Stimulated activated CD8-positive, alpha-beta memory T cell treated with anti-CD3 and anti-CD28 coated beads, Interleukin-2, amount 100 ng/mL, for 1 hour (primary cell): ENCODE measurements around the gene ZNF598.
A peak's percentile ranks its signal among the peaks of the same experiment; 100 is the strongest.
"Not testable (repeated sequence)": the region's sequence is repeated elsewhere in the genome, so short reads cannot be mapped to it uniquely, and the experiment has no call there.

Experiments used
- DNase-seq, 2 donors: peaks; one replicate each; pipeline ENCODE4 v3.0.0-alpha.2; 2020; ENCODE audit warnings: low read depth in 2 of 2

Gene ZNF598

DNA sequence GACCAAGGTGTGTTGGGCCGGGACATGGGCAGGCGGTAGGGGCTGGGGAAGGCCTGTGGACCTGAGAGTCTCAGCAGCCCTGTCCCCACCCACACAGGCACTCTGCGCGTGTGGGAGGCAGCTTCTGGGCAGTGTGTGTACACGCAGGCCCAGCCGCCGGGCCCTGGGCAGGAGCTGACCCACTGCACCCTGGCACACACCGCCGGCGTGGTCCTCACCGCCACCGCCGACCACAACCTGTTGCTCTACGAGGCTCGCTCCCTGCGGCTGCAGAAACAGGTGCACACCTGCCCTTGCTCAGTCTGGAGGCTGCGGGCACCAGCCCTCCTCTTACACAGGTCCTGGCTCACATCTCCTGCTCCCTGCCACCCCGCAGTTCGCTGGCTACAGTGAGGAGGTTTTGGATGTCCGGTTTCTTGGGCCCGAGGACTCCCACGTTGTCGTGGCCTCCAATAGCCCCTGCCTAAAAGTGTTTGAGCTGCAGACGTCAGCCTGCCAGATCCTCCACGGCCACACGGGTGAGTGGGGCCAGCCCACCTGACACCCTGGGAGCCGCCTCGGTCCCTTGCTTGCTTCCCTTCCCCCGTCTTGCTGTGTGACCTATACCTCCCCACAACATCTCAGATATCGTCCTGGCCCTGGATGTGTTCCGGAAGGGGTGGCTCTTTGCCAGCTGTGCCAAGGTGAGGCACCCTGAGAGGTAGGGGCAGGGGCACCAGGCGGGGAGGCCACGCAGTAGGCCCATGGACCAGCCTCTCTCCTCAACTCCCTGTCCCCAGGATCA, 34.0 kb downstream of the ZNF598 start:
- no peak for DNase-seq

DNA sequence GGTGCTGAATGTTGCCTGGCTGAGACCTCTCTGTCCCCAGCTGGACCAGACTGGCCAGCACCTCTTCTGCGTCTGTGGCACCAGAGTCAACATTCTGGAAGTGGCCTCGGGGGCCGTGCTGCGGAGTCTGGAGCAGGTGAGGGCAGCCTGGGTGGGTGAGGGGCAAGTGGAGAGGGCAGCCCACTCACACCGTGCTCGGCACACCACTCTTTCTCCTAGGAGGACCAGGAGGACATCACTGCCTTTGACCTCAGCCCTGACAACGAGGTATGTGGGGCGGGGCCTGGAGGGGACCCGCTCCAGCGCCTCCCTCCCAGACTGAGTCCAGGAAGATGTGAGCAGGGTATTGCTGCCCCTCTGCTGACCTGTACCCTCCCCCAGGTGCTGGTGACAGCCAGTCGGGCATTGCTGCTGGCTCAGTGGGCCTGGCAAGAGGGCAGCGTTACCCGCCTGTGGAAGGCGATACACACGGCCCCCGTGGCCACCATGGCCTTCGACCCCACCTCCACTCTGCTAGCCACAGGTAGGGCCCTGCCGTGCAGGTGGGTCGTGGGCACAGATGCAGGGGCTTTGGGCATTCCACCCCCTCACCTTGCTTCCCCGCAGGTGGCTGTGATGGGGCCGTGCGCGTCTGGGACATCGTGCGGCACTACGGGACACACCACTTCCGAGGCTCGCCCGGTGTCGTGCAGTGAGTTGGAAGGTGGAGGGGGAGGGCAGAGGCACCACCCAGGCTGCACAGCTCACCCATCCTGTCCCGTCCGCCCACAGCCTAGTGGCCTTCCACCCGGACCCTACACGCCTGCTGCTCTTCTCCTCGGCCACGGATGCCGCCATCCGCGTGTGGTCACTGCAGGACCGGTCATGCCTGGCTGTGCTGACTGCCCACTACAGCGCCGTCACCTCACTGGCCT, 35.2 kb downstream of the ZNF598 start:
- no peak for DNase-seq

DNA sequence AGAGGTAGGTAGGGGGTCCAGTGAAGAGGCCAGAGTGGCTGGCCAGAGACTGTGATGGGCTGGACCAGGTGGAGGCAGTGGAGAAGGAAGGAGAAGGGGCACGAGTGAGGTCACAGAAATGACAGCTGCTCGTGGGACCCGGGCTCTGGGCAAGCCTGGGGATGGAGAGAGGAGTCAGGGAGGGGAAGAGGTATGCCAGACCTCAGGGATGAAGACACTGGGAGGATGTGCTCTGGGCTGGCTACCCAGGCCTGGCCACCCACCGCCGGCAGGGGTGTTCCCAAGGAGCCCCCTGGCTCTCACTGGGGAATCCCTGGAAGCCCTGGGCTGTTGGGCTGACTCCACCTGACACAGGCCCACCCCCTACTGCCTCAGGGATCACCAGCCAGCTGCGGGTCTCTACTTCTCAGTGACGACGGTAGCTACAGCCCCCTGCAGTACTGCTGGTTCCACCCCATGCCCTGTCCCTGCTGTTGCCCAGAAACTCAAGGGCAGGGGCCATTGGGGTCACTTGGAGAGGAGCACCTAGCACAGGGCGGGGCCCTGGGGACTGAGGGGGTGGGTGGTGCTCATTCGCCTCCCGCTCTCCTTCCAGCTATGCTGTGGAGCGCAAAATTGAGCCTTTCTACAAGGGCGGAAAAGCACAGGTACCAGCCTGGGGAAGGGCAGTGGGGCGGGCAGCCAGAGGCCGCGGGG, 36.0 kb downstream of the ZNF598 start:
- no peak for DNase-seq

DNA sequence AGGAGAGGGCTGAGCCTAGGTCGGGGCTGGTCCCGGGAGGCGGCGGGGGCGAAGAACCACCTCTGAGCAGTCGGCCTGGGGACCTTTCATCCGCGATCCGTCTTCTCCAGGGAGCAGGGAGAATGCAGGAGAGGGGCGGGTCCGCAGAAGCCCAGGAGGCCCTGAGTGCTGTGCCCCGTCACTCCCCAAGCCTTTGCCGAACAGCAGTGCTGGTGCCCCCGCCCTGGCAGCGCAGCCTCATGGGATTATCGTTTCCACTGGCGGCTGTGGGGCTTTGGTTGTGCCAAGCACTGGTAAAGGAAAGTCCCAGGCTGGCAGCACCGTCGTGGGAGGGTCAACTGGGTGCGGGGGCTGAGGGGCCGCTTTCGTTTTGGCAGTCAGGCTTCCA, 37.1 kb downstream of the ZNF598 start:
- DNase-seq = no peak

DNA sequence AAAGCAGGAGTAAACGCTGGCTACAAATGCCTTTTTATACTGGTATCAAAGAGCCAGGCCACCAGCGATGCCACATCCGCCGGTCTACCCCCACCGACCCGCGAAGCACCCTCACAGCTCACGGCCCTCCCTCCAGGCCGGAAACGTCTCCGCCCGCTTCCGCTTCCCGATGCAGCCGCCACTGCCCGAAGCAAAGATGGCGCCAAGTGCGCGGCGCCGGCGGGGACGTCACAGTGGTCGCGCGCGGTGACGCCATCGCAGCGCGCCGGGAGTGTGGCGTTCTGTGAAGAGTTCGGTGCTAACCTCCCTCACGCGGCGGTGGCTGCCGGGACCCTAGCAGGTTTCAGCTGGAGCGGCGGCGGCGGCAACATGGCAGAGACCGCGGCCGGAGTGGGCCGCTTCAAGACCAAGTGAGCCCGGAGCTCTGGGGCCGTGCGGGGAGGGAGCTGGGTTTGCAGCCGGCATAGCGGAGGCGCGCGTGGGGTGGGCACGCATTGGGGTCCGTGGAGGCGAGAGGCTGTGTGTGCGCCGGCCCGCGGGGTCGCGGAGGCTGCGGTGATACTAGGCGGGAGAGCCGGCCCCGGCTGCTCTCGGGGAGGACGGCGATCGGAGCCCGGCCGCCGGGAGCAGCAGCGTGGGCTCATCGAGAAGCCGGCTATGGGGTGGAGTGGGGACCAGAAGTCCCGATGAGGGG, 37.7 kb downstream of the ZNF598 start, which contains the start of gene TBL3:
TSS of gene TBL3 (plus strand) at position 258 of the 694 bp plus-strand sequence. CDS start at position 370, 112 bp downstream.
- peak; percentile 94 for DNase-seq

DNA sequence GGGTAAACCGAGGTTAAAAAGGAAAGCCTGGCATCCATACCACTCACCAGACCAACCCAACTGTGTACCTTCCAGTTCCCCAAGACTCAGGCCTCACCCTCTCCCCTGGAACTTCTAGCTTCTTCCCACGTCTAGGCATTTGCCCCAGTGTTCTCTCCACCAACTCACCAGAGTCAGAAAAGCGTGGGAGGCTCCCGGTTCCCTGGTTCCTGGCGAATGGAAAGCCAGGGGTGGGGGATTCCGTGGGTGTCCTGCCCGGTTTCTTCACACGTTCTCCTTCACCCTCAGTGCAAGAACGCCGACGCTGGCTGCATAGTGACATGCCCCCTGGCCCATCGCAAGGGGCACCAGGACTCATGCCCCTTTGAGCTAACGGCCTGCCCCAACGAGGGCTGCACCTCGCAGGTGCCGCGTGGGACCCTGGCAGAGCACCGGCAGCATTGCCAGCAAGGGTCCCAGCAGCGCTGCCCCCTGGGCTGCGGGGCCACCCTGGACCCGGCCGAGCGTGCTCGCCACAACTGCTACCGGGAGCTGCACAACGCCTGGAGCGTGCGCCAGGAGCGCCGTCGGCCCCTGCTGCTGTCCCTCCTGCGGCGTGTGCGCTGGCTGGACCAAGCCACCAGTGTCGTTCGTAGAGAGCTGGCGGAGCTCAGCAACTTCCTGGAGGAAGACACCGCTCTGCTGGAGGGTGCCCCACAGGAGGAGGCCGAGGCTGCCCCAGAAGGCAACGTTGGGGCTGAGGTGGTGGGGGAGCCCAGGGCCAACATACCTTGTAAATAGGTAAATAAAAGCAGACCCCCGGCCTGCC, 41.3 kb downstream of the ZNF598 start:
- no peak for DNase-seq

DNA sequence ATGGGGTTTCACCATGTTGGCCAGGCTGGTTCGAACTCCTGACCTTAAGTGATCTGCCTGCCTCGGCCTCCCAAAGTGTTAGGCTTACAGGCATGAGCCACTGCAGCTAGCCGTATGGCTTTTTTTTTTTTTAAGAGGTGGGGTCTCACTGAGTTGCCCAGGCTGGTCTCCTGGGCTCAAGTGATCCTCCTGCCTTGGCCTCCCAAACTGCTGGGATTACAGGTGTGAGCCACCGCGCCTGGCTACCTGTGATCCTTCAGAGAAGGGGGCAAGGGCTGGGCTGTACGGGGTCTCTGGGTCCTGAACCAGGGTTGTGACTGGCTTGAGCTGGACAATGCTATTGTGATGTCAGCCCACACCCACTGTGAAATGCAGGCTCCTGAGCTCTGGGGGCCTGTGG, 43.2 kb downstream of the ZNF598 start, which contains the start of gene RNF151:
TSS of gene RNF151 (plus strand) at position 397 of the 400 bp plus-strand sequence. CDS start 26 bp downstream, outside the sequence.
- DNase-seq = no peak

DNA sequence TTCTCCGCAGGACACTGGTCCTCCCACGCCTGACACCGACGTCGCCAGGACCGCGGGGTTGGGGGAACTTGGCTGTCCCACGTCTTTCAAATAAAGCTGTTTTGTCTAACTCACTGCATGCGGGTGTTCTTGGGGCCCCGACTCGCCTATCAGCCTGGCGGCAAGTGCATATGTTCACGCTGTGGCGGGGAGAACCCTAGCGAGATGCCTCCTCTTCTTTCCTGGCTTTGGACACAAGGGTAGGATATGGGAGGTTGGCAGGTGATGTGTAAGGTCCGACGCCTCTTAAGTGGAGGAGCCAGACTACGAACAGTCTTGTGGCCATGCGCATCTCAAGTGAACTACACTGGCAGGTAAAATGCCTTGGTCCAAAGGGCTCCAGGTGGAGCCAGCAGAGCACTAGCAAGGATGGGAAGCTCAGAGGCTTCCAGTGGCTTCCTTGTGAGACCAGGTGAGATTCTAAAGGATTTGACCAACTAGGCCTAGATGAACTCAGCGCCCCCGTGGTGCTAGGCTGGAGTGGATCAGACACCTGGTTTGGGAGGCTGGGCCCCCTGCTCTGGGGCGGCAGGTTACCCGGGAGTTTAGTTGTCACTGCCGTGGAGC, 44.1 kb downstream of the ZNF598 start:
- DNase-seq = no peak

DNA sequence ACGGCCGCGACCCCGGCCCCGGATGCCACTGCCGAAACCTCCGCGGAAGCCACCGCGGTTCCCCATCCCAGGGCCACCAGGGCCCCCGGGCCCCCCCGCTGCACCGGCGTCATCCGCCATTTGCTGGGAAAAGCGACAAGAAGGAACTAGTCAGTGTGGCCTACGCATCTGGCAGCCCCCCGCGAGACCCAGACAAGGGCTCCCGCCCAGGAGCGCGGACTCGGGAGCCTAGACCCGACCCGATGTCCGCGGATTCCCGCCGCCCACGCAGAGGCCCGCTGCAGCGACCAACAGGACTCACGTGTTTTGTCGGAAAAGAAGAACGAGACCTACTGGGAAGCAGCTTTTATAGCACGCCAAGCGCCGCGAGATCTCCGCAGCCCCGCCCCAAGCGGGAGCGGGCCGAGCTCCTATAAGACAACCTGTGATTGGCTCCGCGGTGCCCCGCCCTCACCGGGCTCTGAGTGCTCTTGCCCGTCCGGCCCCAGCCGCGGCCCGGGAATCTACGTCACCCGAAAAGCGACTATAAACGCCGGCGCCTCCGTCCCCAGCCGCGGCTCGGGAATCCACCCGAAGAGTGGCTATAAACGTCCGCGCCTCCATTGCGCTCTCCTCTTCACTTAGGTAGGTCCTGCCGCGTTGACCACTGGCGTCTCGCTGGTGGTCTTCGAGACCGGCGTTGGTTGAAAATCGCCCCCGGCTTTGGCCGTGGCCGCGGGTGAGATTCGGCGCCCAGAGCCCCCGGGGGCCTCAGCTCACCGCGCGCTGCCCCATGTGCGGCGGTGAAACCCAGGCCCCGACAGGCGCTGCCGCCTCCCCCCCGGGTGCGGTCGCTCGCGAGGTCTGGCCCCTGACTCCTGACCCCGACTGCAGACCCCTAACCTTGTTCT, 44.9 kb downstream of the ZNF598 start, which contains the start of gene RPS2:
TSS of gene RPS2 (minus strand) at position 321 of the 890 bp plus-strand sequence. CDS start at position 120, 201 bp downstream.
- peak; percentile 95 to 96 for DNase-seq

DNA sequence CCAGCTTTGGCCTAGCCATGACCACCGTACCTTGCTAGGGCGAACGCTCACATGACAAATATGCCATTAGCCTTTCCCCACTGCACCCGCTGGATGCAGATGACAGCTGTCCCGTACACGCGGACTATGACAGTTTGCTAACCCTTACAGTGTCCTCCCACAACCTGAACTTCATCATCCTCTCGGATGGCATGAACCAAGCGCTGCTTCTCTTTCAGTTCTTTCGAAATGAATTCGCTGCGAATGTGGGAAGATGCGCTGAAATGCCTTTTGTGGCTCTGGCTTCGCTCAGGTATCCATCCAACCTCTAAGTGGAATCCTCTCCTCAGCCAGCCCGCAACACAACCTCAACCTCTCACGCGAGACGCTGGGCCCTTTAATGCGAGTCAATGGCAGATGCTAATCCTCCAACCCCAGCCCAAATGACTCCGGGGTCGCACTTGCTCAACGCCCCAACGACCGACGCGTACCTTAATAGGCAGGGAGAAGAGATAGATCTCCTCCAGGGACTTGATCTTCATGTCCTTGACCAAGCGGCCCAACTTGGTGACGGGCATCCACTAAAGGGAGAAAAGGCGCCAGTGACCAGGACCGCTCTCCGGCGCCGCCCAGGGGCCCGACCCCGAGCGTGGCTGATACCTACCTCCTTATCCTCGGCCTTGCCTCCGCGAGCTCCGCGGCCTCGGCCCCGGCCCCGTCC, 45.7 kb downstream of the ZNF598 start:
- no peak for DNase-seq

DNA sequence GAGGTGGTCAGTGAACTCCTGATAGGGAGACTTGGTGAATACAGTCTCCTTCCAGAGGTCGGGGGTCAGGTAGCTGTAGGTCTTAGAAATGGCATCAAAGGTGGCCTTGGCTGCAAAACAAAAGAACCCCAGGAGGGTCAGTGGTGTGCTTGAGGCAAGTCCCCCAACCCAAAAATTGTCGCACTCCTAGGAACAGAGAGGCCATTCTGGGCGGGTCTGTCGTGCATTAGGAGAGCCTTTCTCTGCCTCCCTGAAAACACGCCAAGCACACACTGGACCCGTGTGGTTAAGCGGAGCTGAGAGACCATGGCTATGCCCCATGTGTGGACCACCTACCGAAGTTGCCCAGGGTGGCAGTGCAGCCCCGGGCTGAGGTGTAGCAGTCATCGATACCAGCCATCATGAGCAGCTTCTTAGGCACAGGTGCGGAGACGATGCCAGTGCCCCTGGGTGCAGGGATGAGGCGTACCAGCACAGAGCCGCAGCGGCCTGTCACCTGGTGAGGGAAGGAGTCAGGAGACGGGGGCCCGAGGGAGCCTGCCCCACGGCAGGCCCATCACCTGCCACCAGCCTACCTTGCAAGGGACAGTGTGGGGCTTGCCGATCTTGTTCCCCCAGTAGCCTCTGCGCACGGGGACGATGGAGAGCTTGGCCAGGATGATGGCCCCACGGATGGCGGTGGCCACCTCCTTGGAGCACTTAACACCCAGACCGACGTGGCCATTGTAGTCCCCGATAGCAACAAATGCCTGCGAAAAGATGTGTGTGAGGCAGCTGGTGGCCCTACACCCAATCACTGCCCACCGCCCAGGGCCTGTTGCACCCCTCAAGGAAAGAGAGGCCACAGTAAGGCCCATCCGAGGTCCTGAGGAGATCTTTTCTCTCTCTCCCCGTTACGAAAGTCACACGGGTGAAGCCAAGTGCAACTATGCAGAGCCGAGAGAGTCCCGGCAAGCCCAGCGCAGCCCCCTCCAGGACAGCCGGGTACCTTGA, 47.2 kb downstream of the ZNF598 start:
- DNase-seq = not testable (repeated sequence)

DNA sequence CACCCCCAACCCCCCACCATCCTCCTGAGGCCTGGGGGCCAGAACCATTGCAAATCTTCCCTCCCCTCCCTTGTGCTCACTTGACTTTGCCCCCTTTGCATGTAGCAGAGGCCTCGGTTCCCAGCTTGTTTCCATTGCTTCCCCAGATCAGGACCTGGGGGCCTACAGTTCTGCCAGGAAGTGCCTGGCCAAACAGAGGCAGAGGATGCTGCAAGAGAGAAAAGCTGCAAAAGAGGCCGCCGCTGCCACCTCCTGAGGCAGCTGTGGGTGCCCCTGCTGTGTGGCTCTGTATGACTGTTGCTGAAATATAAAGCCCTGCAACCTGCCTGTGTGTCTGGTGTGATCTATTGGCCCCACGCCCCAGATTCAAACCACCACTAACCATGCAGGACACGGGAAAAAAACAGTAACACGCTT, 48.0 kb downstream of the ZNF598 start:
- DNase-seq = no peak

DNA sequence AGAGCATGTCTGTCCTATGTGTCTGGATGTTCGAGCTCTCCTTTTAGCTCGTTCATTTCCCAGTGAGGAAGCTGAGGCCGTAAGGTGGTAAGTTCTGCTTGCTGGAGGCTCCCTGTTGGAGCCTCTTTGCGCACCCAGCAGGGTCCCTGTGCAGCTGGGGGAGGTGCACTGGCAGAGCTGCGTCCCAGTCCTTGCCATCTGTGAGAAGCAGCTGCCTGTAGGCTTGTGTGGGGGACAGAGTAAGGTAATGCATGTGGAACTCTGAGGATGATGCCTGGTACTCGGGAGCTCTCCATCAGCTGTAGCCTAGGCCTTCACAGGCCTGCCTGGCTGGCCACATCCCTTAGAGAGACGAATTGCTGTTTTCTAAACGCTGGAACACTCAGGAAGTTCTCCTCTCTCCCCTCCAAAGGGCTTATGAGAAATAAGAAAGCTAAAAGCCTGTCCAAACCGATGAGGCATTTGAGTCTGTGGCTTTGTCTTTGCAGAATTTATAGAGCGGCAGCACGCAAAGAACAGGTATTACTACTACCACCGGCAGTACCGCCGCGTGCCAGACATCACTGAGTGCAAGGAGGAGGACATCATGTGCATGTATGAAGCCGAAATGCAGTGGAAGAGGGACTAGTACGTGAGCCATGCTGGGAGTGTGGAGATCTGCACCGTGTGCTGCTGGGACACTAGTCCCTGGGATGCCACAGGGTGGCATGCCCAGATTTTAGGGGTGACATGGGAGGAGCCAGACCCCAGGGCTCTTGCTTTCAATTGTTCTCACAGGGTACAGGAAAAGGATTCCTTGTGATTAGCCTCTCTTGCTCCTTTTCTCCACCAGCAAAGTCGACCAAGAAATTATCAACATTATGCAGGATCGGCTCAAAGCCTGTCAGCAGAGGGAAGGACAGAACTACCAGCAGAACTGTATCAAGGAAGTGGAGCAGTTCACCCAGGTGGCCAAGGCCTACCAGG, 48.7 kb downstream of the ZNF598 start:
- DNase-seq = no peak

DNA sequence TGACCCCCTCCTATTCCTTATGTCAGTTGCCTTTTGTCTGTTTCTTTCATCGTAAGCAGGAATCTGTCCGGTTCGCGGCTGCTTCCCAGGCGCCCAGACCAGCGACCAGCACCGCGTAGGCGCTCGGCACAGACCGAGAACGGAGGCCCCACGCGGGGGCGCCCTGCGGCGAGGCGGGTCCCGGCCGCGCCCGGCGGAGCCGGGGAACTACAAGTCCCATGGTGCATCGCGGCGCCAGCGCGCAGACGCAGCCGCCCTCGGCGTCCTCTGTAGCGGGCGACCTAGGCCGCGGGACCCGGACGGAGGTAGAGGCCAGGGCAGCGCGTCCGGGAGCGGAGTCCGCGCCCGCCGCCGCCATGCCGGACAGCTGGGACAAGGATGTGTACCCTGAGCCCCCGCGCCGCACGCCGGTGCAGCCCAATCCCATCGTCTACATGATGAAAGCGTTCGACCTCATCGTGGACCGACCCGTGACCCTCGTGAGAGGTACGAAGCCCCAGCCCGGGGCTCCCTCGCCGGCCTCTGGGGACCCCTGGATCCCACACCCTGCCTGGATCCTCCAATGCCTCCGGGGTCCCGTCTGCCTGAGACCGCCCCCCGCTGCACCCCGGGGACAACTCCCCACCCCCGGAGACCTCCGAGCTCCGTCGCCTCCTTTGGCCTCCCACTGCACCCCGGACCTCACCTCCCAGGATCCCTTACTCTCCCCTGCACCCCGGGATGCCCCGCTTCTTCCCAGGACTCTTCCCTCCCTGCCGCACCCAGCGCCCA, 50.2 kb downstream of the ZNF598 start, which contains the start of gene NDUFB10:
TSS of gene NDUFB10 (plus strand) at position 270 of the 771 bp plus-strand sequence. CDS start at position 357, 87 bp downstream.
- peak; percentile 86 to 88 for DNase-seq
